ENCODE measurements around the gene VPS37C.
"Not testable (repeated sequence)": the region's sequence is repeated elsewhere in the genome, so short reads cannot be mapped to it uniquely, and the experiment has no call there.

The VPS37C gene

DNA sequence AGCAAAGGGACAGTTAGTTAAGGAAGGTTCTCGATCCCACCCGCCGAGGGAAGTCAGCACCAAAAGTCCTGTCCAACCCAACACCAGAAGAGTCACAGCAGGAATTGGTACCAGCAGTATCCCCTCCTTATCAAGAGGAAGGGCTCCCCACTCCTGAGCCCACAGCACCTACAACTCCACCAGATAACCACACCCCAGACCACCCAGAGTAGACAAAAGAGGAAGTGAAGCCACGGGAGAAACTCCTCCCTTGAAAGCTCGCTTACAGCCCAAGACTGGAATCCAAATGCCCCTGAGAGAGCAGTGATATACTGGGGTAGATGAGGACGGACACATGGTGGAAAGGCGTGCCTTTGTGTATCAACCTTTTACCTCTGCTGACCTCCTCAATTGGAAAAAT, 66.2 kb downstream of the VPS37C start:
- WGBS (ENCODE audit: insufficient coverage, insufficient read length) = no CpG with 5 or more reads among the region's 7 CpGs
- Histone ChIP-seq H3K27me3 (ENCODE audit: control insufficient read depth, insufficient read depth, low read length) (no peaks in the 10 kb centered on the region), H3K4me3 (ENCODE audit: low read length) (no peak overlapping the region), H3K27ac (ENCODE audit: low read length) (no peak overlapping the region), H3K9me3 (ENCODE audit: control insufficient read depth, insufficient read depth, low read length) (no peaks in the 10 kb centered on the region), H3K36me3 (ENCODE audit: control insufficient read depth, insufficient read depth, low read length) (no peaks in the 10 kb centered on the region), H3K4me1 (ENCODE audit: control insufficient read depth, insufficient read depth, low read length) (peaks cover 2% of the 10 kb centered on the region; the same call in 1 of the 2 replicates)
- DNase-seq (ENCODE audit: low read depth, low spot score) = no peak

DNA sequence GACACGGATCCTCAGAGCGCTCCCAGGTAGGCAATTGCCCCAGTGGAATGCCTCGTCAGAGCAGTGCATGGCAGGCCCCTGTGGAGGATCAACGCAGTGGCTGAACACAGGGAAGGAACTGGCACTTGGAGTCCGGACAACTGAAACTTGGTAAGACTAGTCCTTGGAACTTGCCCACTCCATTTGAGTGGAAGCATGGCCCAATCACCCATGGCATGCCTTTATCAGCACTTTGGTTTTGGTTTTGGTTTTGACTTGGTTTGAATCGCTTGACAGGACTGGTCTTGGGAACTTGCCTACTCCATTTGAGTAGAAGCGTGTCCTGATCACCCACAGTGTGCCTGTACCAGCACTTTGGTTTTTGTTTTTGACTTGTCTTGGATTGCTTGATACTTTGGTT, 67.1 kb downstream of the VPS37C start:
- H3K4me3 ChIP-seq (ENCODE audit: low read length); H3K27ac ChIP-seq (ENCODE audit: low read length); H3K4me1 ChIP-seq (ENCODE audit: control insufficient read depth, insufficient read depth, low read length); H3K27me3 ChIP-seq (ENCODE audit: control insufficient read depth, insufficient read depth, low read length); H3K36me3 ChIP-seq (ENCODE audit: control insufficient read depth, insufficient read depth, low read length); H3K9me3 ChIP-seq (ENCODE audit: control insufficient read depth, insufficient read depth, low read length); DNase-seq (ENCODE audit: low read depth, low spot score): not testable (repeated sequence)
- WGBS (ENCODE audit: insufficient coverage, insufficient read length) = no CpG with 5 or more reads among the region's 7 CpGs

DNA sequence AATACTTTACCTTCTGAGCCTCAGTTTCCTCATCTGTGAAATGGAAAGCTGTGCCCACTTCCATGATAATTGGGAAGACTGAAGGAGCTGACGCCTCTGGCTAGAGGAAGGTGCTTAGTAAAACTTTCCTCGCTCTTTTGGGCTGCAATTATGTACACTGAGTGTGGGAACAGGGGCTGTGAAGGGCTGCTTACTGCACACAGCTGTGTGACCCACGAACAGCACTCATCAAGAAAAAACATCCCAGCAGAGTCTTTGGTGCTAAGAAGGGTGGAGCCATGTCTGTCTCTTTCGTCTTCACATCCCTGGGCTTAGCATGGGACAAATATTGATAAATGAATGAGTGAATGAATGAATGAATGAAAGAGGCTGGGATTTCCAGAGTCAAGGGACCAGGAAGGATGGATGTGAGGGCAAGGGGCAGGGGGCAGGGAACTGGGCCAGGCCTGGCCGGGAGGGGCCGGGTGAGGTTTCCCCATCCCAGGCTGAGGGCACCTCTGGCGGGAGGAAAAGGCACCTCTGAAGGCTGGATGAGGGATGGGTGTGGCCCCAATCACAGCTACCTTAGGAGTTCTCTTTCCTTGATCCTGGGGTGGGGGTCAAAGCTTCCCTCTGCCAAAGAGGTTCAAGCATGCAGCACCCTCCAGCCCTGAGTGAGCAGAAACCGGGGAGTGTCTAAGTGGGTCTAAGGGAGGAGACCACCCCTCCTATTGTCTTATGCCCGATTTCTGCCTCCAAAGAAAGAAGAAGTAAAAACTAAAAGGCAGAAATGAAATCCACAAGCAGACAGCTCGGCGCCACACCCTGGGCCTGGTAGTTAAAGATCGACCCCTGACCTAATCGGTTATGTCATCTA, 68.1 kb downstream of the VPS37C start:
- no peaks in the 10 kb centered on the region for H3K27me3 ChIP-seq (ENCODE audit: control insufficient read depth, insufficient read depth, low read length)
- no peaks in the 10 kb centered on the region for H3K9me3 ChIP-seq (ENCODE audit: control insufficient read depth, insufficient read depth, low read length)
- H3K36me3 ChIP-seq (ENCODE audit: control insufficient read depth, insufficient read depth, low read length) = no peaks in the 10 kb centered on the region
- H3K4me3 ChIP-seq (ENCODE audit: low read length) = no peak overlapping the region
- H3K27ac ChIP-seq (ENCODE audit: low read length) = no peak overlapping the region
- WGBS (ENCODE audit: insufficient coverage, insufficient read length) = no CpG with 5 or more reads among the region's 13 CpGs
- no peak for DNase-seq (ENCODE audit: low read depth, low spot score)
- peaks cover 2% of the 10 kb centered on the region; the same call in 1 of the 2 replicates for H3K4me1 ChIP-seq (ENCODE audit: control insufficient read depth, insufficient read depth, low read length)

GRCh38 chr11:61092280-61092766, 68.9 kb downstream of the VPS37C start:
- WGBS (ENCODE audit: insufficient coverage, insufficient read length) = no CpG with 5 or more reads among the region's 10 CpGs
- Histone ChIP-seq H3K27ac (ENCODE audit: low read length) (no peak overlapping the region), H3K4me1 (ENCODE audit: control insufficient read depth, insufficient read depth, low read length) (peaks cover 2% of the 10 kb centered on the region; the same call in 1 of the 2 replicates), H3K9me3 (ENCODE audit: control insufficient read depth, insufficient read depth, low read length) (no peaks in the 10 kb centered on the region), H3K4me3 (ENCODE audit: low read length) (no peak overlapping the region), H3K36me3 (ENCODE audit: control insufficient read depth, insufficient read depth, low read length) (no peaks in the 10 kb centered on the region), H3K27me3 (ENCODE audit: control insufficient read depth, insufficient read depth, low read length) (no peaks in the 10 kb centered on the region)
- no peak for DNase-seq (ENCODE audit: low read depth, low spot score)

DNA sequence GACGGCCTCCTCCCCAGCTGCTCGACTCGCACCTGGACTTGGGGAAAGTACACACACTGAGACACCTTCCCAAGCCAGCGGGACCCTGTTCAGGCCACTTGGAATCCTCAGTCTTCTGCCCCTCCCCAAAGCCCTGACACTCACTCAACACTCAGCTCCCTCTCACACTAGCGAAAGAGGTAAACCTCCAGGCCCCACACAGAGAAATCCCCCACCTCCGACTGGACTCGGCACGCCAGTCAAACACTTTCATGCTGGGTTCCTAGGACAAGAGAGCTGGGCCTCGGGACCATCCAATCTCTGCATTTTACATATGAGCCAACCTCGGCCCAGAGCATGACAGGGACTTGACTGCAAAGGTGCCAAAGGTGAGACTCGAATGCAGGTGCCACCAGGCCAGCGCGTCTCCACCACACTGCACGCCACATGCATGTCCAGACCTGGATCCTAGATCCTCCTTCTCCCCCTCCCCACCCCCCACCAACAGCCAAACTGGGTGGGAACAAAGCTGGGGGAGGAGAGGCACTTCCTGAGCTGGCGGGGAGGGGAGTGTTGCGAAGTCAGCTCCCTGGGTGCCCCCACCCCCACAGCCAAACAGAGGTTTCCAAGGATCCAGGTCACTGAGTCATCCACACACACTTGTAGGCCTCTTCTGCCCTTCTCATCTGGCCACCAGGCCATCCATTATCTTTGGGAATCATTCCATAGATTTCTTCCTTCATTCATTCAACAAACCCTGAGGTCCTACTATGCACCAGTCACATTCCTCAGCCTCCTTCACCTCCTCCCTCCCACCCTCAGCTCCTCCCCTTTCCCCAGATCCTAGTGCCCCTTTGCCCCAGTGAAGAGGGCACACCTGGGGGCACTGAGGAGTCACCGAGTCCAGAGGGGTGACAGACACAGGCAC, 69.6 kb downstream of the VPS37C start:
- H3K27me3 ChIP-seq (ENCODE audit: control insufficient read depth, insufficient read depth, low read length) = no peaks in the 10 kb centered on the region
- H3K4me1 ChIP-seq (ENCODE audit: control insufficient read depth, insufficient read depth, low read length) = peaks cover 2% of the 10 kb centered on the region; the same call in 1 of the 2 replicates
- H3K4me3 ChIP-seq (ENCODE audit: low read length) = no peak overlapping the region
- no peak for DNase-seq (ENCODE audit: low read depth, low spot score)
- no peaks in the 10 kb centered on the region for H3K9me3 ChIP-seq (ENCODE audit: control insufficient read depth, insufficient read depth, low read length)
- H3K36me3 ChIP-seq (ENCODE audit: control insufficient read depth, insufficient read depth, low read length) = no peaks in the 10 kb centered on the region
- no peak overlapping the region for H3K27ac ChIP-seq (ENCODE audit: low read length)
- WGBS (ENCODE audit: insufficient coverage, insufficient read length) = no CpG with 5 or more reads among the region's 17 CpGs

GRCh38 chr11:61090982-61091372, 70.2 kb downstream of the VPS37C start:
- Histone ChIP-seq H3K27me3 (ENCODE audit: control insufficient read depth, insufficient read depth, low read length) (no peaks in the 10 kb centered on the region), H3K27ac (ENCODE audit: low read length) (no peak overlapping the region), H3K9me3 (ENCODE audit: control insufficient read depth, insufficient read depth, low read length) (no peaks in the 10 kb centered on the region), H3K4me3 (ENCODE audit: low read length) (no peak overlapping the region), H3K4me1 (ENCODE audit: control insufficient read depth, insufficient read depth, low read length) (peaks cover 2% of the 10 kb centered on the region; the same call in 1 of the 2 replicates), H3K36me3 (ENCODE audit: control insufficient read depth, insufficient read depth, low read length) (no peaks in the 10 kb centered on the region)
- no peak for DNase-seq (ENCODE audit: low read depth, low spot score)
- WGBS (ENCODE audit: insufficient coverage, insufficient read length) = no CpG with 5 or more reads among the region's 9 CpGs

DNA sequence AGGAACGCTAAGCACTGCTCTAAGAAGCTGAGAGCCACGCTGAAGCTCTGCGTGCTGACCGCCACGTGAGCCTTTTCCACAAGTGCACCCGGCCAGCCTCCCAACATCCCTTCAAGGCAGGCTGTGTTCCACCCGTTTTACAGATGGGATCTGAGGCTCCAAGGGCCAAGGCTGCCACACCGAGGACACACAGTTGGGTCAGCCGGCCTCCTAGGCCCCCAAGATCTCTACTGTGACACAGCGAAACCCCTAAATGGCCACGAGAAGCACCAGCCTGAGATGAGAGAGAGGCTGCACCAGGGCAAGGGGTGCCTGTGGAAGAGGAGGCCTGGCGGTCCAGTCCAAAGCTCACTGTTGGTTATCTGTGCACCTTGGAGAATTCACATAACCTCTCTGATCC, 70.7 kb downstream of the VPS37C start:
- peaks cover 2% of the 10 kb centered on the region; the same call in 1 of the 2 replicates for H3K4me1 ChIP-seq (ENCODE audit: control insufficient read depth, insufficient read depth, low read length)
- no peaks in the 10 kb centered on the region for H3K36me3 ChIP-seq (ENCODE audit: control insufficient read depth, insufficient read depth, low read length)
- no CpG with 5 or more reads among the region's 12 CpGs for WGBS (ENCODE audit: insufficient coverage, insufficient read length)
- H3K9me3 ChIP-seq (ENCODE audit: control insufficient read depth, insufficient read depth, low read length) = no peaks in the 10 kb centered on the region
- H3K4me3 ChIP-seq (ENCODE audit: low read length) = no peak overlapping the region
- H3K27me3 ChIP-seq (ENCODE audit: control insufficient read depth, insufficient read depth, low read length) = no peaks in the 10 kb centered on the region
- H3K27ac ChIP-seq (ENCODE audit: low read length) = no peak overlapping the region
- no peak for DNase-seq (ENCODE audit: low read depth, low spot score)

GRCh38 chr11:61089806-61090491, 71.3 kb downstream of the VPS37C start:
- H3K27ac ChIP-seq (ENCODE audit: low read length) = no peak overlapping the region
- H3K4me3 ChIP-seq (ENCODE audit: low read length) = no peak overlapping the region
- WGBS (ENCODE audit: insufficient coverage, insufficient read length) = no CpG with 5 or more reads among the region's 12 CpGs
- H3K9me3 ChIP-seq (ENCODE audit: control insufficient read depth, insufficient read depth, low read length) = no peaks in the 10 kb centered on the region
- no peaks in the 10 kb centered on the region for H3K36me3 ChIP-seq (ENCODE audit: control insufficient read depth, insufficient read depth, low read length)
- peaks cover 2% of the 10 kb centered on the region; the same call in 1 of the 2 replicates for H3K4me1 ChIP-seq (ENCODE audit: control insufficient read depth, insufficient read depth, low read length)
- no peak for DNase-seq (ENCODE audit: low read depth, low spot score)
- no peaks in the 10 kb centered on the region for H3K27me3 ChIP-seq (ENCODE audit: control insufficient read depth, insufficient read depth, low read length)

DNA sequence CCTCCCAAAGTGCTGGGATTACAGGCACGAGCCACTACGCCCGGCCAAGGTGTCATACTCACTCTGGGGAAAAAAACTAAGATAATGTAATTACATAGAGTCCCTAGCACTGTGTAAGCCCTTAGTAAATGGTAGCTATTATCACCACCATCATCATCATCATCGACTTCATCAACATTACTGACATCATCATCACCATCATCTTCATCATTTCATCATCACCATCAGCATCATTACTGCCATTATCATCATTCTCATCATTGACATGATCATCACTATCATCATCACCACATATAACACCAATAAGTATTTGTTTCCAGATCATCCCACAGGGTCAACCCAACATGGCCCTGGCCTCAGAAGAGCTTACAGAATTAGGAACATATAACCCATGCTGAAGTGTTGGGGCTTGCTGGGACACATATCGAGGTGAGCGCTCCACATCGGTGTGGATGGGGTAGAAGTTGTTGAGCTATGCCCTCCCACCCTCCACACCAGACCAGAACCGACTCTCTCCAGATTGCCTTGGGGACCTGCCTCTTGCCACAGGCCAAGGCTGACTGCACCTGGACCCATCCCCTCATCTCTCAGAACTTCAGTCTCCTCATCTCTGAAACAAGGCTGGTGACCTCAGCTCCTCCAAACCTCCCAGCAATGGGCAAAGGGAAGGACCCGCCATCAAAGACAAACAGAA, 73.7 kb downstream of the VPS37C start:
- WGBS (ENCODE audit: insufficient coverage, insufficient read length) = 100% methylated on average over 1 of the region's 9 CpGs
- H3K27me3 ChIP-seq (ENCODE audit: control insufficient read depth, insufficient read depth, low read length) = no peaks in the 10 kb centered on the region

More for the DNA sequence above, 73.7 kb downstream of the VPS37C start:
- H3K9me3 ChIP-seq (ENCODE audit: control insufficient read depth, insufficient read depth, low read length) = no peaks in the 10 kb centered on the region
- no peaks in the 10 kb centered on the region for H3K36me3 ChIP-seq (ENCODE audit: control insufficient read depth, insufficient read depth, low read length)
- no peak for DNase-seq (ENCODE audit: low read depth, low spot score)
- no peak overlapping the region for H3K4me3 ChIP-seq (ENCODE audit: low read length)
- no peak overlapping the region for H3K27ac ChIP-seq (ENCODE audit: low read length)
- peaks cover 2% of the 10 kb centered on the region; the same call in 1 of the 2 replicates for H3K4me1 ChIP-seq (ENCODE audit: control insufficient read depth, insufficient read depth, low read length)

Measured in iPS DF 6.9 (cell line).